HEK293 (cell line): ENCODE measurements around the gene DNMT1.

ENCODE experiments used
- CTCF ChIP-seq: fragments of 450-650 bp; formaldehyde crosslinking; IDR thresholded peaks from 2 replicates; pipeline ENCODE4 v1.5.1; 2016; ENCODE audit warnings: missing biosample characterization, missing genetic modification characterization
- REST ChIP-seq: fragments of 450-650 bp; formaldehyde crosslinking; IDR thresholded peaks from 2 replicates; pipeline ENCODE4 v1.5.1; 2016; ENCODE audit warnings: missing biosample characterization, missing genetic modification characterization
- SP2 ChIP-seq: fragments of 450-650 bp; formaldehyde crosslinking; IDR thresholded peaks from 2 replicates; pipeline ENCODE4 v1.5.1; 2016; ENCODE audit warnings: missing biosample characterization, missing genetic modification characterization
- YY1 ChIP-seq: fragments of 450-650 bp; formaldehyde crosslinking; IDR thresholded peaks from 2 replicates; pipeline ENCODE4 v1.5.1; 2018; ENCODE audit warnings: missing biosample characterization, missing genetic modification characterization
- ZBTB17 ChIP-seq: fragments of 450-650 bp; formaldehyde crosslinking; IDR thresholded peaks from 2 replicates; pipeline ENCODE4 v1.5.1; 2016; ENCODE audit warnings: missing biosample characterization, missing genetic modification characterization
- ZBTB20 ChIP-seq: fragments of 450-650 bp; formaldehyde crosslinking; IDR thresholded peaks from 2 replicates; pipeline ENCODE4 v1.5.1; 2016; ENCODE audit warnings: missing biosample characterization, missing genetic modification characterization
- ZBTB44 ChIP-seq: fragments of 450-650 bp; IDR thresholded peaks from 2 replicates; pipeline ENCODE4 v1.5.1; 2018; ENCODE audit warnings: missing biosample characterization, mild to moderate bottlenecking, missing genetic modification characterization
- ZNF138 ChIP-seq: fragments of 450-650 bp; formaldehyde crosslinking; IDR thresholded peaks from 2 replicates; pipeline ENCODE4 v1.5.1; 2016; ENCODE audit warnings: missing biosample characterization, missing genetic modification characterization, borderline replicate concordance
- ZNF629 ChIP-seq: fragments of 450-650 bp; formaldehyde crosslinking; IDR thresholded peaks from 2 replicates; pipeline ENCODE4 v1.5.1; 2017; ENCODE audit warnings: missing biosample characterization, missing genetic modification characterization
- ZNF843 ChIP-seq: fragments of 450-650 bp; formaldehyde crosslinking; IDR thresholded peaks from 2 replicates; pipeline ENCODE4 v1.5.1; 2016; ENCODE audit warnings: missing biosample characterization, missing genetic modification characterization

GRCh38 chr19:10205636-10206035 lies 10.9 kb upstream of the DNMT1 start:
- no peak for TF ChIP-seq ZBTB17 (tag by site-specific recombination)
- no peak for TF ChIP-seq ZBTB44 (tag by site-specific recombination)
- TF ChIP-seq ZNF629 (tag by site-specific recombination): no peak
- TF ChIP-seq CTCF: no peak
- TF ChIP-seq ZBTB20 (tag by site-specific recombination): no peak
- no peak for TF ChIP-seq SP2 (tag by site-specific recombination)
- no peak for TF ChIP-seq ZNF138 (tag by site-specific recombination)
- TF ChIP-seq REST (tag by site-specific recombination): no peak
- TF ChIP-seq YY1: no peak
- TF ChIP-seq ZNF843 (tag by site-specific recombination): no peak
